ENCODE data around the gene SLC6A6.
"Not testable (repeated sequence)": the region's sequence is repeated elsewhere in the genome, so short reads cannot be mapped to it uniquely, and the experiment has no call there.

SLC6A6 gene

DNA sequence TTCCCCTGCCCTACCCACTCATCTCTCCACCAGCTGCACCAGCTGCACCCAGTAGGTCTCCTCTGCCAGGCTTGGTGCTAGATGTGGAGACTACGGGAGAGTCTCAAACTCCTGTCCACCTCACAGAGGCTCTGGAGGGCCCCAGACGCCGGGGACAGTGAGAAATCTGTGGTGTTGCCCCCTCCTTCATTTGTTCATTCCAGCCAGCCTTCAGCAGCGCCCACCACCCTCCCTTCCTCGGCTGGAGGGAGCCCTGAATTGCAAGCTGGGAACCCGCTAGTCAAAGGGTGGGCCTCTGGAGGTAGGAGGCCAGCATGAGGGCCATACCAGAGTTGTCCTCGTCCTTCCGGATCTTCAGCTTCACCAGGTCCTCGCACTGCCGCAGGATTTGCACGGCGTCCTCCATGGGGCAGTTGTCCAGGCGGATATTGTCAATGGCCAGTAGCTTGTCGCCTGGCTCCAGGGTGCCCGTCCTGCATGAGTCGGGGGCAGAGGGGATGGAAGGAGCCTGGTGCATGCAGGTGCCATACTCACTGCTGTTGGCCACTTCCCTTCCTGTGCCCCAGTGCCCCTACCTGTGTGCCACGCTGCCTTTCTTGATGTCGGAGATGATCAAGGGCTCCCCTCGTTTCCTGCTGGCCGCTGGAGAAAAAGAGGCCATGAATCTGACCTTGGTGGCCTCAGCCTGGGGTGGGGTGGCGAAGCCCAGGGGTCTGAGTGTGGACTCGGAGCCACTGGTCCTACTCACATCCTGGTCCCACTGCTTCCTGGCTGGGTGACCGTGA is 108.6 kb downstream of the SLC6A6 start:
- DNase-seq = no peak

DNA sequence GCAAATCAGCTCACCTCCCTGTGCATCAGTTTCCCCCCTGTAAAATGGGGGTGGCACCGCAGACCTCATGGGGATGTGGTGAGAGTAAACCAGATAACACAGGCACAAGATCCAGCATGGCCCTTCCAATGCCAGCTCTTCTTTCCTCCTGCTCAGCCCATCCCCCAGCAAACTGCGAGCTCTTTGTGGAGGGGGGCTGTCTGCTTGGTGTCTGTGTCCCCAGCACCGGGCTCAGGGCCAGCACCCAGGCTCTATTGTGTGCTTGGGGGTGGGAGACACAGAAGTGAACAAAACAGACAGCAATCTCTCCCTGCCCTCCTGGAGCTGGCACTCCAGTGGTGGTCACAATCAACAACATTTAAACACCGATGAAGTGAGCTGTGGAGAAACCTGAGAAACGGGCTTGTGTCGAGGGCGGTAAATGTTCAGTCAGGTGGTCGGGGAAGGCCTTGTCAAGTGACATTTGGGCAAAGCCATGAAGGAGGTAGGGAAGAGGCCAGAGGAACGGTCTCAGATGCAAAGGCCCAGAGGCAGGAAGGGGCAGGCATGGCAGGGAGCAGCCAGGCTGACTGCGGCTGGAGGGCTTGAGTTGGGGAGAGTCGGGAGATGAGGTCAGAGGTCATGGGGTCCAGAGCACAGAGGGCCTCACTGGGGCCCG is 109.3 kb downstream of the SLC6A6 start:
- no peak for DNase-seq

DNA sequence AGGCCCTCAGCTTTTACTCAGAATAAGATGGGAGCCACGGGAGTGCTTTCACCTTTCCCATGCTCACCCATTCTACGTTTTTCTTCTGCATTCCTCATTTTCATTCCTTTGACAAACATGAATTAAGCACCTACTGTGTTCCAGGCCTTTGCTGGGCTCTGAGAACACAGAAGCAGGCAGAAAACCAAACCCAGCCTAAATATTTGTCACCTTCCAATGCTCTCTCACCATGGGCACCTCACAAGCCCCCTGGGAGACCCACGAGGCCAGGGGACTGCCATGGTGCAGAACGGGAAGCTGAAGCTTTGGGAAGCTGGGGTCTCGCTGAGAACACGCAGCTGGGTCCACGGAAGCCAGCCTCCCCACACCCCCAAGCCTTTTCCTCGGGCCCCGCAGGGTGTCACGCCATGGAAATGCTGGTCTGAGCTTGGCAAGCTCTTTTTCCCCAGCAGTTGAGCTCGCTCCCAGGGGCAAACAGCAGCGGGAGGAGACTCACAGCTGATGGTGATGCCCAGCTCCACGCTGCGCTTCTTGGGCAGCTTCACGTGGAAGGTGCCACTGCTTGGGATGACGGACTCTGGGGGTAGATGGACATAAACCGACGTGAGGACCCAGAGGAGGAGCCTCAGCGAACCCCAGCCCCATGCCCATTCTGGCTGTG is 110.0 kb downstream of the SLC6A6 start:
- DNase-seq = no peak

DNA sequence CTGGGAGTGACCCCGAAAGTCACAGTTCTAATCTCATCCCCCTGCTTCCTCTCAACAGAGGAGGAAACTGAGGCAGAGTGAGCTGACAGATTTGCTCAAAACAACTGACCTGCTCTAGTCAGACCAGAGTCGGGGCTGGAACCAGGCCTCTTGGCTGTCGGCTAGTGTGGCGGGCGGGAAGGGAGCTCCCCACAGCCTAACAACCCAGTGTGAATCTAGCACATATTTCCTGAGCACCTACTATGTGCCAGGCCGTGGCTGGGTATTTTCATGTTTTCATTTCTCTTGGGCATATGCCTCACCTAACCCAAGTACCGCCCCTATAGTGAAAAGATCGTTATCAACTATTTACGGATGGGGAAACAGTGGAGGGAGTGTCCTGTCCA is 110.5 kb downstream of the SLC6A6 start:
- DNase-seq = no peak

DNA sequence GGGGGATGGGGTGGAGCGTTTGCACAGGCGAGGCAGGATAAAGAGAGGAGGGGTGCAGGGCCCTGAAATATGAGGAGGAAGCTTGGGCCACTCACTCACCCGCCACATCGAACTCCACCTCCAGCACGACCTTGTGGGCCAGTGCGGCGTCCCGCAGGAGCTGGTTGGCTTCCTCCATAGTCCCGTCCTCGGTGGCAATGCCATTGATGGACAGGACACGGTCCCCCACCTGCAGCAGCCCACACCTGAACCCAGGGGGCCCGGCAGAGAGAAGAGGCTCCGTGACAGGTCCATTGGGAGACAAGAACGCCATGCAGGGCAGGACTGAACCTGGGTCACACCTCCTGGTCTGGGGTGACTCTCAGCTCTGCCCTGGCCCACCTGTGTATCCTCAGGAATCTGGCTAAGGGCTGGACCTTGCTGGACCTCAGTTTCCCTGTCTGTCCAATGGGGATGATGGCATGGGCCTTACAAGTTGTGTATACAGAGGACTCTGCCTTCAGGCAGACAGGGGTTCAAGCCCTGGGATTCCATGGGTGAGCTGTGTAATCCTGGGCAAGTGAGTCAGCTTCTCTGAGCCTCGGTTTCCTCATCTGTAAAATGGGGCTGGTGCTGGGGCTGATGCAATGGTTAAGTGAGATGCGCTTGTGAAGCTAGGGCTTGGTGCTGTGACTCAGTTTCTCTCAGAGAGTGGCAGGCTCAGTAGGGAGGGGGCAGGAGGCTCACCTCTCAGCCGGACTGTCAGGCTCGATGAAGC is 111.3 kb downstream of the SLC6A6 start:
- no peak for DNase-seq

DNA sequence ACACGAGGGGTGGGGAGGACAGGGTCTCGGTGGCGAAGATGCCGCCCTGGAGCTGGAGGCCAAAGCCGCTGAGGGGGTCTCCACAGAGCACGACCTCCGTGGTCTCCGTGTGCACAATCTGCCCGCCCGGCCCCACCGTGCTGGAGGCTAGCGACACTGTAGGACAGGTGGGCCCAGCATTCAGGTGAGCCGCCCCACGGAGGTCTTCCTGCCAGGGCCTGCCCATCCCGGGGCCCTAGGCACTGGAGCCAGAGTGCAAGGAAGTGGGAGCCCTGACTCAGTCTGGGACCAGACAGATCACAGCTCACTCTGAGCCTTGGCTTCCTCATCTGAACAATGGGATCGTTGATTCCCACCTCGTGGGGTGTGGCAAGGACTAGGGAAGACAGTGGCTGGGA is 111.9 kb downstream of the SLC6A6 start:
- DNase-seq = no peak

DNA sequence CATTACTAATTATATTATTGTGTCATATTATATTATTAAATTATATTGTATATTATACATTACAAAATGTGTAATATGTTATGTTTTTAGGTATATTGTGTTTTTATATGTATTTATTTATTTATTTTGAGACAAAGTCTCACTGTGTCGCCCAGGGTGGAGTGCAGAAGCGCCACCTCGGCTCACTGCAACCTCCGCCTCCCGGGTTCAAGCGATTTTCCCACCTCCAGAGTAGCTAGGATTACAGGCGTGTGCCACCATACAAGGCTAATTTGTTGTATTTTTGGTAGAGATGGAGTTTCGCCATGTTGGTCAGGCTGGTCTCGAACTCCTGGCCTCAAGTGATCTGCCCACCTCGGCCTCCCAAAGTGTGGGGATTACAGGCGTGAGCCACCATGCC is 113.1 kb downstream of the SLC6A6 start:
- not testable (repeated sequence) for DNase-seq

DNA sequence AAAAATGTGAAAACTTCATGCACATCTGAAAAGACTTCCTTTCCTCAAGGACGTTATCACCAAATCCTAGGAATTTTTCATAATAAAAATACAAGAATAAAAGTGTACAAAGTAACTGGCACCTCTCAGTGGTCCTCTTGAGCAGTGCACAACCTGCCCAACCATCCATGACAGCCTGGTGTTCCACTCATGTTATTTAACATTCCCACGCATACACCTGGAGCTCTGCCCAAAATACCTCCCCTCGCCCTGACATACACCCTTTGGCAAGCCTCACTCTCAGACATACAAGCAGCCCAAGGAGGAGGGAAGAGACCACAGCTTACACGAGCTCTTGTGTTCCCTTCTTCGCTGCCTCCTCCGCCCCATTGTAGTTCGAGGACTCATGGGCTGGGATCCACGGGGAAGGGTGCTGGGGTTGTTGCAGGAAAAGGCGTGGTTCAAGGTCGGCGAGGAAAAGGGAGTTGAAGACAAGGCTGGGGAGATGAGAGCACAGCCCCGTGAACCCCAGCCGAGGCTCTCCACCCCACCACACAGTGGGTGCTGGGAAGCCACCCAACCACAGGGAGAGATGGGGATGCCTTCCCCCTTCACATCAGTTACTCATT is 114.4 kb downstream of the SLC6A6 start:
- DNase-seq = no peak

DNA sequence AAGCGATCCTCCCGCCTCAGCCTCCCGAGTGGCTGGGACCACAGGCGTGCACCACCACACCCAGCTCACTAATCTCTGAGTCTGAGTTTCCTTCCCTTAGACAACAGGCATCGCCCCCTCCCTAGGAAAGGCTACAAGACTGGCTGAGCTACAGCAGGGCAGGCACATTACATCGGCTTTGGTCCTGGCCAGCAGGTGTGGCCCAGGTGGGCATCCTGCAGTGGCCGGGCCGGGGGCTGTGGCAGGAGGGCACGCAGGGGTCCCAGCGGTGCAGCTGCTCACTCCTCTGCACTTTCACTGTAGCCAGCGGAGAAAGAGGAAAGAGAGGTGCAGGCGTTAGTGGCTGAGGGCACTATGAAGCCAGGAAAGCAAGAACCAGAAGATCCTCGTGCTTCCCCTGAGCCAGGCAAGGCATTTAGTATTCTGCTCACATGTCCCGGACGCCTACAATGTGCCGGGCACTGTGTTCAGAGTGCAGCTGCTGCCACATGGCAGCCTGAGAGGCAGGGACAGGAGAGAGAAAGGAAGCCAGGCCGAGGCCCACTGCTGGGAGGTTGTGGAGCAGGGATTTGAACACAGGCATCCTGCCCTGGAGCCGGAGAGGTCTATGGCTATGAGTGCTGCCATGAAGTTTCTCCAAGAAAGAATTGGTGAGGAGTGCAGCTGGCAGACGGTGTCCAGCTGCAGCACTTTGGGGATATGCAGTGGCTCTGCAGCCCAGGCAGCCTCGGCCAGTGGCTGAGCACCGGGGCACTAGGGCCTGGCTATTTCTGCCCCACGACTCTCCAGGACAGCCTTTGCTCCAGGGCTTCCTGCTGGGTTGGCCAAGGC is 115.4 kb downstream of the SLC6A6 start:
- no peak for DNase-seq

DNA sequence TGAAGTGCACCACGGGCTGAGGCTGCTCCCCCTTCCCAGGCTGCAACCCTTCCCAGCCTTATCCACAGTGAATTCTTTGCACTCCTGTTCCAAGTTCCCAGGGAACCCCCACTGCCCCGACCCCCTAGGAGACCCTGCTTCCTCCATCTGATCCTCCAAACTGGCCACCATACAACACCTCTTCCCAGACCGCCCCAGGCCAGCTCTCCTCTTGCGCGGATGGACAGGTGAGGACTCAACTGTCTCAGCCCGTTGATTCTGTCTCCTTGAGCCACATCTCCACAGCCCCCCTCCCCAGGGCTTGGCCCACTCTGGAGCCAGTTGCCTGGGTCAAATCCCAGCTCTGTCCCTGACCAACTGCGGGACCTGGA is 116.0 kb downstream of the SLC6A6 start:
- DNase-seq = no peak

DNA sequence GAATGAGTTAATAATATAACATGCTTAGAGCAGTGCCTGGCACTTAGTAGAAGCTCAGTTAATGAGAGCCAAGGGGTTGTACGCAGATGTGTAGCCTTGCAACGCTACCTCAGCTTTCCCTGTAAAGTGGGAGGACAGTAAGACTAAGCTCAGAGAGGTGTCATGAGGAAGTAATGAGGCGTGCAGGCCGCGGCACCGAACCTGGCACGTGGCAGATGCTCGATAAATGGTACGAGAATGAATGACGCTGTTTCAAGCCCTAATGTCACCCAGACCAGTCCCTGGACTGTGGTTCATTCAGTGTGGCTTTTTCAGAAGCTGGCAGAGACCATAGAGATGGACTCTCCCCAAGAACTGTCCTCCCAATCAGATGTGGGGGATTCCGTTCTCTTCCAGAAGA is 116.5 kb downstream of the SLC6A6 start:
- DNase-seq = no peak

DNA sequence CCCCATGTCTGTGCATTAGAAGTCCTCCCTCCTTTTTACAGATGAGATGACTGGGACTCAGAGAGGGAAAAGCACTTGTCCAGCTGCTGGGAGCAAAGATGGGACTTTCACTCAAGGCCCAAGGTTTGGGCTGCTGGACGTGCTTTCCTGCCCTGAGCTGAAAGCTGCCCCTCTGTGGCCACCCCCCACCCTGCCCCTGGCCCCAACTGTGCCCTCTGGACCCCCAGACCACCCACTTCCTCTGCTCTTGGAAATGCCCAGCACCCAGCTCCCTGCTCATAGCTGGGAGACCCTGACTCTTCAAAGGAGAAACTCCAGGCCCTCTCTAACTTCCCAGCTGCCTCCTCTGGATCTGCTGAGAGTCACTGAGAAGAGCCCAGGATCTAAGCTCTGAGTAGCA is 117.0 kb downstream of the SLC6A6 start:
- no peak for DNase-seq

DNA sequence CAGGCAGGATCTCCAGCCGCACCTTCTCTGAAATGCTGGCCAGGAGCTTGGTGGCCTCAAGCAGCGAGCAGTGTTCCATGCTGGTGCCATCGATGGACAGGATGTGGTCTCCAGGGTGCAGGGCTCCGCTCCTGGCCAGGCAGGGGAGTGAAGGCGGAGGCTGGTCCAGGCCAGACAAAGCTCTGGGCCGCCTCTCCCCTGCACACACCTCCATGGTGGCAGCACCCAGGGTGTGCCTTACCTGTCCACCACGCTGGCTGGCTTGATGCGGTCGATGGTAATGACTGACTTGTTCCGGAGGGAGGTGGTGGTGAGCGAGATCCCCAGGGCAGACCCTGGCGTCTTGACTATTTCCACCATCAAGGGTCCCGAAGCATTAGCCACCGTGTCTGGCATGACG is 117.7 kb downstream of the SLC6A6 start:
- DNase-seq = no peak

DNA sequence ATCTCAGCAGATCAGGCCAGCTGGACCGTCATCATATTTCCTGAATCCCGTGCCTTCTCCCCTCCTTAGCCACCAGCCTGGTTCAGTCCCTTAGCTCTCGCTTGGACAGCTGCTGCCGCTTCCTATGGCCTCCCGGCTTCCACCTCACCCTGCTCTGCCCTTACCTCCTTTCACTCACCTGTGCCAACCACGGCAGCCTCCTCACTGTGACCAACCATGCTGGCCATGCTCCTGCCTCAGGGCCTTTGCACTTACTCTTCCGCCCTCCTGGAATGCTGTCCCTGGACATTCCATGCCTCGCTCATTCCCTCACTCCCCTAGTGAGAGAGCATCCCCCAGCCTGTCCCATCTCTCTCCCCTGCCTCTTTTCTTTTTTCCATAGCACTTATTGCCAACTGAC is 118.6 kb downstream of the SLC6A6 start:
- DNase-seq = no peak

DNA sequence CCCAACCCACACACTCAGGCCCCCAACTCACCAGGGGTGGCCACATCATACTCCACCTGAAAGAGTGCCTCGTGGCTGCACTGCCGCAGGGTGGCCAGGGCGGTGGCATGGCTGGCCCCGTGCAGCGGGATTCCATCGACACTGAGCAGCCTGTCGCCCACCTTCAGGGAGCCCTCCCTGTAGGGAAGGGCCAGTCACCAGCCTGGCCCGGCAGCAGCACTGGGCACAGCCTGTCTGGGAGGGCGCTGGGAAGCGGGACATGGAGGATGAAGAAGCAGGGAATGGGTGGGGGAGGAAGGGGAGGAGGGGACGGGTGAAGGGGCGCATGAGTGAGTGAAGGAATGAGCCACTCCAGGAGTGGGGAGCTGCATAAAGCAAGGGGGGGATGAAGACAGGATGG is 119.2 kb downstream of the SLC6A6 start:
- DNase-seq = no peak

DNA sequence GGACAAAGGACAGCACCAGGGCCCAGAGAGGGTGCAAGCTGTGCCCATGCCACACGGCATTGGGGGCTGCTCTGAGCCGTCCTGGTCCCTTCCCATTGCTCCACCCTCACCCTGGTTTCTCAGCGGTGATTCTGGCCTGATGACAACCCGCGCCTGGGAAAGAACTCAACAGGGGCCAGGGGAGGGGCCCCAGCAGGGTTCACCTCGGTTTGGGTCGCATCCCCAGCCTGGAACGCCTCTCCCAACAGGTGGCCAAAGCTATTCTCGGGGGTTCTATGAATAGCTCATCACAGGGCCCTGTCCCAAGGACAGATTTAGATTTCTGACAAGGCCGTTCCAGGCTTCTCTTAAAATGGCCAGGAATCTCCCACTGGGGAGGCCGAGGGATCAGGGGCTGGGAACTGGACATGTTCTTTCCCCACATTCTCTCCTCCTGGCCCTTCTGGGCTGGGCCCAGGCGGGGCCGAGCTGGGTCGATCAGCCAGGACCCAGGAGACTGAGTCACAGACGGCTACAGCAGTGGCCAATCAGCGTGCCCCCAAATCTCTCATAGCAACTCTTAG is 119.8 kb downstream of the SLC6A6 start:
- DNase-seq = no peak

DNA sequence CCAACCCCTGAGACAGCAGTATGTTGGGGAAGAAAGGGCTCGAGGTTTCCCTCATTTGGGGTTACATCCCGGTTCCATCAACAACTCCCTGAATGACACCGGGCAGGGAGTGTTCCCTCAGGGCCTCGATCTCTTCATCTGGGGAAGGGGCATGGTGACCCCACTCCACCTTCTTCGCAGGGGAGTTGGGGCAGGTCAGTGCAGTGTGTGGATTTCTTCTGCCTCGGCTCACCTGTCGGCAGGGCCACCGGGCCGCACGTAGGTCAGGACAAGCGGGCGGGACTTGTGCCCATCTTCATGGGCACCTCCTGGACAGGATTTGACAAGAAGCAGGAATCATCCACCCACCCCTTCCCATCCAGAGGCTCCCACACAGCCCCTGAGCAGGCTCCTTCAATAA is 120.4 kb downstream of the SLC6A6 start:
- no peak for DNase-seq

DNA sequence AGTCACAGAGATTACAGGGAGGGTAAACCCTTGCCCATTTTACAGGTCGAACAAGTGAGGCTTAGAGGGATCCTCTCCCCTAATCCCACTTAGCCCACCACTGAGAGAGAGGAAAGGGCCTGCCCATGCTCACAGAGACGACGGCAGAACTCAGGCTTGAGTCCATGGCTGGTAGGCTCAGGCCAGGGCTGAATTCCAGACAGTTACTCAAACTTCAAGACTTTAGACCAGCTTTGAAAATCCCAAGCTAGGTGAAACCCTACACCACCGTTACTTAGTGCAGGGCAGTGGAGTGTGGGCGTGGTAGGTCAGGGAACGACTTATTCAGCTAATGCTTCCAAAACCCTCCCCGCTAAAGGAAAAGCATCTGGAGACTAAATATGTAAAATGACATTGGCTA is 121.4 kb downstream of the SLC6A6 start:
- DNase-seq = no peak

DNA sequence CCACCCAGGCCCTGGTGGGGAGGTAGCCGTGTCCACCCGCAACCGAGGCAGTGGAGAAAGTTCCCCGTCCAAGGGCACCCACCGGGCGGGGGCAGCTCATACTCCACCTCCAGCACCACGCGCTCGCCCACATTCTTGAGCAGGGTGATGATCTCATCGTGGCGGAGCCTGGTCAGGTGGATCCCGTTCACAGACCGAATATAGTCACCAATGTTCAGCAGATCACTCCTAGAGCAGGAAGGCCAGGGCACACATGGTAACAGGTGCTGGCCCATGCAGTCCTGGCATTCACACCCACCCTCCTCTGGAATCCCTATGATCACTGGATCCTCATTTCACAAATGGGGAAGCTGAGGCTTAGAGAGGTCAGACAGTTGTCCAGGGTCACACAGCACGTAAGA is 121.9 kb downstream of the SLC6A6 start:
- no peak for DNase-seq

DNA sequence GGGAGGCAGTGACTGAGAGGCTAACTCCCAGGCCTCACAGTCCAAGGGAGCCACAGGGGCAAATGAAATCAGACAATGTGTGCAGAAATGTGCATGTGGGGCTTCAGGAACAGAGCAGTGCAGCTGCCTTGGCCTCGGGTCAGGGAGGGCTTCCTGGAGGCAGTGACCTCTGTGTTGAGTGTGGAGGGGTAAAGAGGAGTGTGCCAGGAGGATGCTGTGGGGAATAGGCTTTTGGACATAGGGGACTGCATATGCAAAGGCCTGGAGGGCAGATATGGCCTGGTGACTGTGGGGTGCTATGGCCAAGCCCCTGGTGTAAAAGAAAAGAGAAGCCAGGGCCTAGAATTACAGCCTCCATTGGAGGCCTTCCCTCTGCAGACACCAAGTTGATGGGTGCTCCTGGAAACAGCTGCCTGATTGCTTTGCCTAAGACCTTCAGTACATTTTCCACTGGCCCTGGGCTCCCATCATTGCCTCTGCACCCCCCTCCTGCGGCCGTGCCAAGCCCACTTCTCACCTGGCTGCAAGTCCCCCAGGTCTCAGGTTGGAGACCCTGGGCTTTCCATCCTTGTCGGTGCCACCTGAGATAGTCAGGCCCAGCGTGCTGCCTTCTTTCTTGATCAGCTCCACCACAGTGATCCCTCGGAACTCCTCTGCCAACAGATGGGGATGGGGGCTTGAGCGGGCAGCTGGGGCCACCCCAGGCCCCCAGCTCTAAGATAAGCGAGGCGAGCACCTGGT is 122.7 kb downstream of the SLC6A6 start:
- DNase-seq = no peak
